Ovary (tissue), 9 donors: ENCODE data around the gene IRF6. TPM values are rescaled to one million over a fixed set of nuclear protein-coding genes. Genes with fewer than 3 reads are reported as not detected.

ENCODE experiments used
- DNase-seq, 5 donors: peaks; one replicate each; pipeline ENCODE4 v3.0.0-alpha.2; 2019 to 2020
- H3K27ac ChIP-seq, 2 donors: fragments of 200-600 bp; one replicate each; pipeline versions ENCODE4 v1.5.1 to v1.8.0; 2019 to 2022
- H3K27me3 ChIP-seq: fragments of 200-600 bp; one replicate; pipeline ENCODE4 v1.8.0; 2022
- H3K36me3 ChIP-seq: fragments of 200-600 bp; sonication (generic); one replicate; pipeline ENCODE4 v1.5.1; 2019
- H3K4me1 ChIP-seq: one replicate; pipeline ENCODE4 v1.8.1; 2013; ENCODE audit warnings: mild to moderate bottlenecking, moderate library complexity; ENCODE audit not compliant: insufficient read depth
- H3K4me3 ChIP-seq: fragments of 200-600 bp; sonication (generic); one replicate; pipeline ENCODE4 v1.5.1; 2017
- H3K9me3 ChIP-seq, 2 donors: fragments of 200-600 bp in 1 of 2; sonication (generic) in 1 of 2; one replicate each; pipeline versions ENCODE4 v1.5.1 to v1.8.1; 2013 to 2019; ENCODE audit warnings: mild to moderate bottlenecking in 1 of 2, moderate library complexity in 1 of 2
- EP300 ChIP-seq: sonication (generic); formaldehyde crosslinking; IDR thresholded peaks from one replicate; pipeline ENCODE4 v1.6.1; 2017; ENCODE audit warnings: antibody characterized with exemption
- POLR2A ChIP-seq: fragments of 450-650 bp; IDR thresholded peaks from one replicate; pipeline ENCODE4 v1.6.1; 2017; ENCODE audit warnings: antibody characterized with exemption, mild to moderate bottlenecking, moderate library complexity
- WGBS, 3 donors: extraction: QIAGEN DNeasy Blood & Tissue Kit in 1 of 3; methylation state at CpG; one replicate each; pipeline versions ENCODE4 v1.1.5 to v1.1.7; 2013 to 2017; 5-methylcytosine and 5-hydroxymethylcytosine counted together
- intact Hi-C, 4 donors: fragments of 100-400 bp; cut with DNase I; formaldehyde crosslinking; loops; one replicate each; pipeline versions ENCODE4 v1.11.0 to v1.15.1; 2022 to 2023
- polyA plus RNA-seq, 2 donors: library from polyadenylated mRNA; stranded (reverse); fragments of 200-250 nt in 1 of 2; fragments of 350-450 nt in 1 of 2; fragmentation: Illumina TruSeq in 1 of 2; extraction: RNeasy Lipid Tissue Mini Kit (QIAGEN cat#74804) in 1 of 2; gene quantifications; one replicate each; pipeline ENCODE4 v1.2.3, GENCODE V29; 2013 to 2014
- total RNA-seq, 7 donors: library from RNA; depleted of rRNA in 2 of 7; stranded (reverse); fragments of >200 nt in 2 of 7; fragmentation: NEBNext Ultra II Directional in 3 of 7; extraction: Animal tissue kit (Norgen Biotek cat#: 25700) in 3 of 7; gene quantifications; one replicate each; pipeline versions ENCODE4 v1.1.0 to v1.2.4, GENCODE V29; 2016 to 2023
- TF ChIP-seq, protein P1 (sequence below), 3 donors: fragments of 450-650 bp in 2 of 3; fragments of 200-600 bp in 1 of 3; IDR thresholded peaks; one replicate each; pipeline versions ENCODE4 v1.5.1 to v1.8.0; 2016 to 2022; ENCODE audit warnings: antibody characterized with exemption in 3 of 3, mild to moderate bottlenecking in 1 of 3
- donor health status: DM: no; HTN: no; CAD: no; lungs with moderate emphysema.
- donor health status: DM: no; HTN: no; CAD: no.
- donor health status: Bipolar disorder and iron deficiency.
- donor health status: DM: yes; HTN: yes; CAD: no.
- donor health status: DM: no; HTN: no; CAD: no.
- donor health status: DM: yes; HTN: yes; CAD: no.

Gene IRF6
- total and polyA plus RNA-seq, 9 donors: 0.80 to 24.2 (median 5.0) TPM

GRCh38 chr1:209746451-209747165 lies 59.3 kb downstream of the IRF6 start:
- intact Hi-C loops: loop anchor here in 3 of 4 donors (5.0 to 10.0 kb wide), 5 partner anchors 49 to 169 kb away; no protein-coding TSS in a partner anchor

GRCh38 chr1:209743145-209743482 lies 62.8 kb downstream of the IRF6 start:
- peak overlapping the region in 1 of 2 donors; percentile 33 for H3K27ac ChIP-seq
- H3K36me3 ChIP-seq: no peaks in the 10 kb centered on the region
- TF ChIP-seq EP300: no peak
- no peak for TF ChIP-seq POLR2A
- TF ChIP-seq, protein P1, sequence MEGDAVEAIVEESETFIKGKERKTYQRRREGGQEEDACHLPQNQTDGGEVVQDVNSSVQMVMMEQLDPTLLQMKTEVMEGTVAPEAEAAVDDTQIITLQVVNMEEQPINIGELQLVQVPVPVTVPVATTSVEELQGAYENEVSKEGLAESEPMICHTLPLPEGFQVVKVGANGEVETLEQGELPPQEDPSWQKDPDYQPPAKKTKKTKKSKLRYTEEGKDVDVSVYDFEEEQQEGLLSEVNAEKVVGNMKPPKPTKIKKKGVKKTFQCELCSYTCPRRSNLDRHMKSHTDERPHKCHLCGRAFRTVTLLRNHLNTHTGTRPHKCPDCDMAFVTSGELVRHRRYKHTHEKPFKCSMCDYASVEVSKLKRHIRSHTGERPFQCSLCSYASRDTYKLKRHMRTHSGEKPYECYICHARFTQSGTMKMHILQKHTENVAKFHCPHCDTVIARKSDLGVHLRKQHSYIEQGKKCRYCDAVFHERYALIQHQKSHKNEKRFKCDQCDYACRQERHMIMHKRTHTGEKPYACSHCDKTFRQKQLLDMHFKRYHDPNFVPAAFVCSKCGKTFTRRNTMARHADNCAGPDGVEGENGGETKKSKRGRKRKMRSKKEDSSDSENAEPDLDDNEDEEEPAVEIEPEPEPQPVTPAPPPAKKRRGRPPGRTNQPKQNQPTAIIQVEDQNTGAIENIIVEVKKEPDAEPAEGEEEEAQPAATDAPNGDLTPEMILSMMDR (IDR thresholded peaks at IDR 0.05): no peak
- H3K4me1 ChIP-seq: peaks cover 13% of the 10 kb centered on the region
- peak; percentile 46 to 80 (median 55) for DNase-seq
- H3K27me3 ChIP-seq: no peaks in the 10 kb centered on the region
- H3K4me3 ChIP-seq: no peak overlapping the region
- intact Hi-C loops: loop anchor here in 2 of 4 donors (5.0 to 10.0 kb wide), 2 partner anchors 48 to 156 kb away; no protein-coding TSS in a partner anchor
- WGBS, 3 donors: 33 to 41% (median 39%) methylated on average over 2 of the region's 2 CpGs
- H3K9me3 ChIP-seq: no peaks in the 10 kb centered on the region

More at GRCh38 chr1:209746451-209747165, 59.3 kb downstream of the IRF6 start:
- no peak overlapping the region for H3K27ac ChIP-seq
- H3K4me3 ChIP-seq: no peak overlapping the region
- H3K27me3 ChIP-seq: no peaks in the 10 kb centered on the region
- no peak for DNase-seq
- H3K36me3 ChIP-seq: no peaks in the 10 kb centered on the region
- no peaks in the 10 kb centered on the region for H3K9me3 ChIP-seq
- TF ChIP-seq POLR2A (no peak), EP300 (no peak)
- TF ChIP-seq, protein P1 (IDR thresholded peaks at IDR 0.05): no peak
- peaks cover 12% of the 10 kb centered on the region for H3K4me1 ChIP-seq
- 65 to 67% (median 67%) methylated on average over 4 of the region's 4 CpGs for WGBS, 3 donors

DNA sequence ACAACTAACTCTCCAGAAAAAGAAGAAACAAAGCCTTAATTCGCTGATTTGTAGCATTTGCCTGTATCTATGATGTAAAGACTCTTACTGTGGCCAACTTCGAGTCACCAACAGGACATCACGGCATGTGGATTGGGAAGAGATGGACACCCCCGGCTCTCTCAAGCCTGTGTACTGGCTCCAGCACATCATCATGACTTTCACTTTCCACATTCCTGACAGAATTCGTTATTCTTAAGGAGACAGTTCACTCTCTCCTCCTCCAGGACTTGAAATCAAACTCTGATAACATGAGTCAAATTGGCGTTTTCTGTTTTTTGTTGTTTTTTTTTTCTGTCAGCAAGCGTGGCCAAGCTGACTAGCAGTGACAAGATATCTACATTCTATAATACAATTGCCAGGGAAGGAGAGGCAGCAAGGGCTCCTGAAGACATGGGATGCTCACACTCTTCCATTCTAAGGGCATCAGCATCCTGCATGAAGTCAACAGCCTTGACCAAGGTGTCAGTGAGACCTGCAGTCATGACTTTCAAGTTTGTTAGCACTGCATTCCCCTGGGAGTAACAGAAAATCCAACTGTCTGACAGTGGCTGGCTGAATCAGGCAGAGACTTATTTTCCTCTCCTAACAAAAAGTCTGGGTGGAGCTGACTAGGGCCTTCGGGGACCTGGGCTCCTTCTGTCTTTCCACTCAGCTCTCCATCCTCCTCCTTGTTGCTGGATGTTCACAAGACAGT lies 63.4 kb downstream of the IRF6 start:
- 7 to 10% (median 8%) methylated on average over 8 of the region's 8 CpGs for WGBS, 3 donors
- TF ChIP-seq, protein P1 (IDR thresholded peaks at IDR 0.05): no peak
- TF ChIP-seq EP300 (no peak), POLR2A (no peak)
- H3K4me3 ChIP-seq: no peak overlapping the region
- H3K27me3 ChIP-seq: no peaks in the 10 kb centered on the region
- no peaks in the 10 kb centered on the region for H3K36me3 ChIP-seq
- intact Hi-C loops: loop anchor here in 2 of 4 donors (5.0 to 10.0 kb wide), 2 partner anchors 48 to 155 kb away; no protein-coding TSS in a partner anchor
- H3K9me3 ChIP-seq: no peaks in the 10 kb centered on the region
- peak overlapping the region; percentile 14 to 33 for H3K27ac ChIP-seq
- DNase-seq: peak in 1 of 5 donors; percentile 31
- peaks cover 13% of the 10 kb centered on the region for H3K4me1 ChIP-seq

- TF ChIP-seq, protein P1 (IDR thresholded peaks at IDR 0.05): no peak
- no peak for TF ChIP-seq POLR2A
- TF ChIP-seq EP300: no peak
- H3K4me3 ChIP-seq: no peak overlapping the region
- WGBS, 3 donors: 26 to 49% (median 26%) methylated on average over 2 of the region's 2 CpGs
Observed at GRCh38 chr1:209741889-209742288, 64.1 kb downstream of the IRF6 start.

More at GRCh38 chr1:209741889-209742288, 64.1 kb downstream of the IRF6 start:
- DNase-seq: no peak
- H3K27ac ChIP-seq: peak overlapping the region; percentile 14 to 33
- H3K9me3 ChIP-seq: no peaks in the 10 kb centered on the region
- no peaks in the 10 kb centered on the region for H3K36me3 ChIP-seq
- intact Hi-C loops: loop anchor here in 2 of 4 donors (5.0 to 10.0 kb wide), 2 partner anchors 47 to 155 kb away; no protein-coding TSS in a partner anchor
- no peaks in the 10 kb centered on the region for H3K27me3 ChIP-seq
- H3K4me1 ChIP-seq: peaks cover 10% of the 10 kb centered on the region
